ENCODE measurements around the gene KCNH6. TPM values are rescaled to one million over a fixed set of nuclear protein-coding genes. Genes with fewer than 3 reads are reported as not detected.

Gene KCNH6
- total RNA-seq, 1 experiment from 2014 or later: not detected

DNA sequence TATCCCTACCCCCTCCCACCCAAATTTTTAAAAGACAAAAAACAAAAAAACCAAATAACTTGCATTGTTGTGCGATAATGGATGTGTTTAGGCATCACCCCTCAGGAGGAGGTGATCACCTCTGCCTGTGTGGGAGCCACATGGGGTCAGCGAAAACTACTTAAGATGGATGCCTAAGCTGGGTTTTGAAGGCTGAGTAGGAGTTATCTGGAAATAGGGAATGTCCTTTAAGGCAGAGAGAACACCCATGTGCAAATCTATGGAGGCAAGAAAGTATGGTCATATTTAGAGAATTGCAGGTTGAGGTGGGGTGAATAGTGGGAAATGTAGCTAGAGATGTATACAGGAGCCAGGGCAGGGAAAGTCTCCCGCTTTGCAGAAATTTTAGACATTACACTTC, 72.0 kb downstream of the KCNH6 start:
- no peak overlapping the region for H3K27ac Mint-ChIP-seq (ENCODE audit: unreplicated experiment)
- Histone ChIP-seq H3K4me3 (ENCODE audit: low read depth, low read length) (no peak overlapping the region), H3K4me1 (peaks cover 2% of the 10 kb centered on the region; the same call in 1 of the 2 replicates), H3K36me3 (ENCODE audit: control insufficient read depth, insufficient read depth, low read length) (peaks cover 1% of the 10 kb centered on the region), H3K27me3 (replicated peaks; ENCODE audit: control insufficient read depth, insufficient read depth, low read length) (no peaks in the 10 kb centered on the region), H3K9me3 (no peaks in the 10 kb centered on the region)
- peaks cover 4% of the 10 kb centered on the region for H3K4me1 Mint-ChIP-seq (ENCODE audit: low read depth, unreplicated experiment)
- no TSS peak for BruUV-seq (replicated peaks)
- H3K36me3 Mint-ChIP-seq (ENCODE audit: insufficient read depth, unreplicated experiment): peaks cover 31% of the 10 kb centered on the region
- intact Hi-C loops (cut with micrococcal nuclease; ENCODE audit: unreplicated experiment): no loop called here
- no peak for DNase-seq
- TF ChIP-seq, protein P1, sequence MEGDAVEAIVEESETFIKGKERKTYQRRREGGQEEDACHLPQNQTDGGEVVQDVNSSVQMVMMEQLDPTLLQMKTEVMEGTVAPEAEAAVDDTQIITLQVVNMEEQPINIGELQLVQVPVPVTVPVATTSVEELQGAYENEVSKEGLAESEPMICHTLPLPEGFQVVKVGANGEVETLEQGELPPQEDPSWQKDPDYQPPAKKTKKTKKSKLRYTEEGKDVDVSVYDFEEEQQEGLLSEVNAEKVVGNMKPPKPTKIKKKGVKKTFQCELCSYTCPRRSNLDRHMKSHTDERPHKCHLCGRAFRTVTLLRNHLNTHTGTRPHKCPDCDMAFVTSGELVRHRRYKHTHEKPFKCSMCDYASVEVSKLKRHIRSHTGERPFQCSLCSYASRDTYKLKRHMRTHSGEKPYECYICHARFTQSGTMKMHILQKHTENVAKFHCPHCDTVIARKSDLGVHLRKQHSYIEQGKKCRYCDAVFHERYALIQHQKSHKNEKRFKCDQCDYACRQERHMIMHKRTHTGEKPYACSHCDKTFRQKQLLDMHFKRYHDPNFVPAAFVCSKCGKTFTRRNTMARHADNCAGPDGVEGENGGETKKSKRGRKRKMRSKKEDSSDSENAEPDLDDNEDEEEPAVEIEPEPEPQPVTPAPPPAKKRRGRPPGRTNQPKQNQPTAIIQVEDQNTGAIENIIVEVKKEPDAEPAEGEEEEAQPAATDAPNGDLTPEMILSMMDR (IDR thresholded peaks at IDR 0.05; ENCODE audit: insufficient read depth in 1 of 2, low read depth in 1 of 2, low read length in 1 of 2, severe bottlenecking in 1 of 2, unreplicated experiment in 1 of 2): no peak
- H3K4me3 Mint-ChIP-seq (ENCODE audit: unreplicated experiment): no peak overlapping the region
- H3K27me3 Mint-ChIP-seq (ENCODE audit: insufficient read depth, unreplicated experiment): no peaks in the 10 kb centered on the region
- no peaks in the 10 kb centered on the region for H3K9me3 Mint-ChIP-seq (ENCODE audit: unreplicated experiment)
- POLR2A ChIA-PET: no interaction called here
- CTCF ChIA-PET: no interaction called here

Other genes starting within 250 kb of the KCNH6 start
- 46.3 and 48.3 TPM in 2 replicates for gene CYB561, start 77.1 kb upstream of the KCNH6 start, total RNA-seq (2022)
- gene ACE, start 46.3 kb upstream of the KCNH6 start, total RNA-seq (2022): 1.7 and 3.4 TPM in 2 replicates
- gene DCAF7, start 27.1 kb downstream of the KCNH6 start, total RNA-seq (2022): 91.2 and 94.5 TPM in 2 replicates
- gene TACO1, start 77.5 kb downstream of the KCNH6 start, total RNA-seq (2022): 27.9 and 29.1 TPM in 2 replicates
- gene MAP3K3, start 99.1 kb downstream of the KCNH6 start, total RNA-seq (2022): 15.3 and 16.2 TPM in 2 replicates
- 4.1 and 5.1 TPM in 2 replicates for gene LIMD2, start 176.8 kb downstream of the KCNH6 start, total RNA-seq (2022)
- gene STRADA, start 218.4 kb downstream of the KCNH6 start, total RNA-seq (2022): 23.4 and 24.7 TPM in 2 replicates

Data from Caco-2 (cell line).